ENCODE results near the gene GMFB.
"Not testable (repeated sequence)": the region's sequence is repeated elsewhere in the genome, so short reads cannot be mapped to it uniquely, and the experiment has no call there.

The GMFB gene

GRCh38 chr14:54444681-54445080, 44.1 kb downstream of the GMFB start:
- H3K9ac ChIP-seq (ENCODE audit: low read depth, low read length) = no peak overlapping the region

GRCh38 chr14:54443981-54444380, 44.8 kb downstream of the GMFB start:
- Histone ChIP-seq H3K9me3 (ENCODE audit: insufficient read depth, low read depth, low read length) (no peaks in the 10 kb centered on the region), H3K27me3 (ENCODE audit: insufficient read depth, low read length) (no peaks in the 10 kb centered on the region), H3K27ac (ENCODE audit: low read depth, low read length) (no peak overlapping the region), H3K9ac (ENCODE audit: low read depth, low read length) (no peak overlapping the region), H3K4me3 (ENCODE audit: low read length) (no peak overlapping the region), H3K36me3 (ENCODE audit: insufficient read depth, low read length) (no peaks in the 10 kb centered on the region), H3K4me1 (ENCODE audit: insufficient read depth, low read length) (peaks cover 5% of the 10 kb centered on the region)
- 97% methylated on average over 18 of the region's 18 CpGs for WGBS

More at GRCh38 chr14:54444681-54445080, 44.1 kb downstream of the GMFB start:
- Histone ChIP-seq H3K4me3 (ENCODE audit: low read length) (no peak overlapping the region), H3K36me3 (ENCODE audit: insufficient read depth, low read length) (no peaks in the 10 kb centered on the region), H3K27me3 (ENCODE audit: insufficient read depth, low read length) (no peaks in the 10 kb centered on the region), H3K4me1 (ENCODE audit: insufficient read depth, low read length) (no peaks in the 10 kb centered on the region; the same call in 1 of the 2 replicates), H3K27ac (ENCODE audit: low read depth, low read length) (no peak overlapping the region), H3K9me3 (ENCODE audit: insufficient read depth, low read depth, low read length) (no peaks in the 10 kb centered on the region)
- WGBS = 94% methylated on average over 7 of the region's 7 CpGs

DNA sequence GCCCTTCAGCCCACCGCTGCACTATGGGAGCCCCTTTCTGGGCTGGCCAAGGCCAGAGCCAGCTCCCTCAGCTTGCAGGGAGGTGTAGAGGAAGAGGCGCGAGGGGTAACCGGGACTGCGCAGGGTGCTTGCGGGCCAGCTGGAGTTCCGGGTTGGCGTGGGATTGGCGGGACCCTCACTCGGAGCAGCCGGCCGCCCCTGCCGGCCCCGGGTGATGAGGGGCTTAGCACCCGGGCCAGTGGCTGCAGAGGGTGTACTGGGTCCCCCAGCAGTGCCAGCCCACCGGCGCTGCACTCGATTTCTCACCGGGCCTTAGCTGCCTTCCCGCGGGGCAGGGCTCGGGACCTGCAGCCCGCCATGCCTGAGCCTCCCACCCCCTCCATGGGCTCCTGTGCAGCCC, 45.8 kb downstream of the GMFB start:
- not testable (repeated sequence) for H3K27ac ChIP-seq (ENCODE audit: low read depth, low read length); H3K36me3 ChIP-seq (ENCODE audit: insufficient read depth, low read length); H3K9me3 ChIP-seq (ENCODE audit: insufficient read depth, low read depth, low read length); H3K9ac ChIP-seq (ENCODE audit: low read depth, low read length); H3K27me3 ChIP-seq (ENCODE audit: insufficient read depth, low read length); H3K4me3 ChIP-seq (ENCODE audit: low read length)
- whole genome bisulfite sequencing = 96% methylated on average over 17 of the region's 23 CpGs
- H3K4me1 ChIP-seq (ENCODE audit: insufficient read depth, low read length) = peaks cover 13% of the 10 kb centered on the region

DNA sequence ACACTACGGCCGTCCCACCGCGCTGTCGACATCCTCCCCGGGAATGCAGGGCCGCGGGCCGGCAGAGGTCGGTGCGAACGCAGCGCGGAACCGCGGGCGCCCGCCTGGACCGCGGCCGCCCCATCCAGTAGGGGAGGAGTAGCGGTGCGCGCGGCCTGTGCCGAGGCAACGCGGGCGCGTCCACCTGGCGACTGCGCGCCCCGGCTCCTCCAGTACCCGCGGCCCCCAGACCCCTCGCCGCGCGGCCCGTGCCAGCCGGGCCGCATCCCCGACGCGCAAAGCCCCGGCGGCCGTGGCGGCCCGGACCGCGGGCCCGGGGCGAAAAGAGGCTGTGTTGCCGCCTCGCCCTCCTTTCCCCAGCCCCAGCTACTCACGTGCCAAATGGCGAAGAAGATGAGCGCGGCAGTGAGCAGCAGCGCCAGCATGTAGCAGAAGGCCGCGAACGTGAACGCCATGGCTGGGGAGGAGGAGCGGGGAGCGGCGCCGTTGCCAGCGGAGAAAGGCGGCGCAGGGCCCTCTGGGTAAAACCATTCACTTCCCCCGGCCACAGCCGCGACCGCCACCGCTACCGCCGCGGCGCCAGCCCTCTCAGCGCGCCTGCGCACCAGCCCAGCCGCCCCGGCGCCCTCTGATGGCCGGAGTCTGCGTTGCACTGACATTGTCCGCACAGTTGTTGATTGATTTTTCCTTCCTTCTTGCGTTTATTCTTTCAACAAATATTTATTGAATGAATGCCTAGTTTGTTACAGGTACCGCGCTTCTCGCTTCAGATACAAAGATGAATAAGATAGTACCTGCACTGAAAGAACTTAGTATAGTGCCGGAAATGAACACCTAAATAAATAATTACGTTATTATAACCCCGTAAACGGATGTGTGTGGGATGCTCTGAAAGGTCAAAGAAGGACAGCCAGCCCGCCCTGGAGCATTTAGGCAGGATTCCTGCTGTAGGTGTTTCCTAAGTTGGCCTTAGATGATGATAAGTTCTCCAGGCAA, 47.6 kb downstream of the GMFB start, which contains the start of gene CNIH1:
Gene CNIH1, minus strand, starts transcription at position 502 of the 996 bp plus-strand sequence. Its CDS starts 47 bp downstream, at position 455.
- 3% methylated on average over 96 of the region's 100 CpGs for WGBS
- no peaks in the 10 kb centered on the region for H3K36me3 ChIP-seq (ENCODE audit: insufficient read depth, low read length)

DNA sequence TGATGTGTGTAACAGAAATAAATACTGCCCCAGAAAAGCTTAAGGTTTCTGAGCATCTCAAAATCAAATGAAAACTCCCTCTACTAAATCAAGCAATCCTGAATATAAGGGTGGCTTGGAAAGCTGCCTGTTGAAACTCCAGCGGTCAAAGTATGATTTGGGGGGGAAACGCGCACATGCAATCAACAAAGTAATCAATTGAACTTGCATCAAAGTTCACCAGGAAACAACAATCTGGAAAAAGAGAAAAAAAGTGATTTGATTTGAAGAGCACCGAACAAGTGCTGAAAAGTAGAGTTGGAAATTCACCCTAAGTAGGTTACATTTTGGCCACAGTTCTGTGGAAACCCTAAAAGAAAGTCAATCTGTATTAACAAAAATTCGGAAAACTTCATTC, 48.3 kb downstream of the GMFB start:
- peaks cover 25% of the 10 kb centered on the region for H3K4me1 ChIP-seq (ENCODE audit: insufficient read depth, low read length)

More for the DNA sequence above, 47.6 kb downstream of the GMFB start, which contains the start of gene CNIH1:
- H3K27me3 ChIP-seq (ENCODE audit: insufficient read depth, low read length) = no peaks in the 10 kb centered on the region
- H3K27ac ChIP-seq (ENCODE audit: low read depth, low read length) = peak within 1 kb of the TSS; percentile 99
- no peaks in the 10 kb centered on the region for H3K9me3 ChIP-seq (ENCODE audit: insufficient read depth, low read depth, low read length)
- peaks cover 25% of the 10 kb centered on the region for H3K4me1 ChIP-seq (ENCODE audit: insufficient read depth, low read length)
- peak within 1 kb of the TSS; percentile 97 for H3K4me3 ChIP-seq (ENCODE audit: low read length)
- H3K9ac ChIP-seq (ENCODE audit: low read depth, low read length) = peak within 1 kb of the TSS; percentile 98

DNA sequence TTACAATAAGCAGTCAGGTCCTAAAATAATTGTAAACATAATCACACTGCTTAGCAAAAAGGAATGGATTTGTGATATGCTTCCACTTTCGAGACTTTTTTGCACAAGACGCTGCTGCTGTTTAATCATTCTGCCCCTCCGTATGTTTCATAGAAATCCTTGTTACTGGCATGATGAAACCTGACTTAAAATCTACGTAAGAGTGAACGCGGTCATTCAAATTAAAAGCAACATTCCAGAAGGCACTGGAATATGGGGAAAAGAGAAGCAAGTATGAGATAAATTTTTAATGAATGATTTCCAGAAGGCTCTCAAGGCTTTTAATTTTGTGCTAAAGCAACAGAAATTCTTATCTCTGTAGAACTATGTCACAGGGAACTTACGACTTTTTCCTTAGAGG, 48.7 kb downstream of the GMFB start:
- WGBS = 59% methylated on average over 7 of the region's 7 CpGs
- Histone ChIP-seq H3K9me3 (ENCODE audit: insufficient read depth, low read depth, low read length) (no peaks in the 10 kb centered on the region), H3K4me3 (ENCODE audit: low read length) (peak overlapping the region; percentile 97), H3K36me3 (ENCODE audit: insufficient read depth, low read length) (peaks cover 9% of the 10 kb centered on the region), H3K27me3 (ENCODE audit: insufficient read depth, low read length) (no peaks in the 10 kb centered on the region), H3K4me1 (ENCODE audit: insufficient read depth, low read length) (peaks cover 25% of the 10 kb centered on the region), H3K27ac (ENCODE audit: low read depth, low read length) (peak overlapping the region; percentile 99; the same call in 1 of the 2 replicates), H3K9ac (ENCODE audit: low read depth, low read length) (peak overlapping the region; percentile 98)

More for the DNA sequence above, 48.3 kb downstream of the GMFB start:
- 0% methylated on average over 2 of the region's 5 CpGs for WGBS
- Histone ChIP-seq H3K9me3 (ENCODE audit: insufficient read depth, low read depth, low read length) (no peaks in the 10 kb centered on the region), H3K9ac (ENCODE audit: low read depth, low read length) (peak overlapping the region; percentile 98), H3K36me3 (ENCODE audit: insufficient read depth, low read length) (peaks cover 6% of the 10 kb centered on the region), H3K27ac (ENCODE audit: low read depth, low read length) (peak overlapping the region; percentile 99), H3K4me3 (ENCODE audit: low read length) (peak overlapping the region; percentile 97), H3K27me3 (ENCODE audit: insufficient read depth, low read length) (no peaks in the 10 kb centered on the region)

- Histone ChIP-seq H3K9me3 (ENCODE audit: insufficient read depth, low read depth, low read length) (no peaks in the 10 kb centered on the region), H3K4me3 (ENCODE audit: low read length) (peak overlapping the region; percentile 11), H3K9ac (ENCODE audit: low read depth, low read length) (no peak overlapping the region), H3K27ac (ENCODE audit: low read depth, low read length) (no peak overlapping the region), H3K36me3 (ENCODE audit: insufficient read depth, low read length) (peaks cover 20% of the 10 kb centered on the region), H3K27me3 (ENCODE audit: insufficient read depth, low read length) (no peaks in the 10 kb centered on the region), H3K4me1 (ENCODE audit: insufficient read depth, low read length) (peaks cover 33% of the 10 kb centered on the region)
- WGBS = 66% methylated on average over 4 of the region's 4 CpGs
Measured at GRCh38 chr14:54438703-54439102, 50.1 kb downstream of the GMFB start.

DNA sequence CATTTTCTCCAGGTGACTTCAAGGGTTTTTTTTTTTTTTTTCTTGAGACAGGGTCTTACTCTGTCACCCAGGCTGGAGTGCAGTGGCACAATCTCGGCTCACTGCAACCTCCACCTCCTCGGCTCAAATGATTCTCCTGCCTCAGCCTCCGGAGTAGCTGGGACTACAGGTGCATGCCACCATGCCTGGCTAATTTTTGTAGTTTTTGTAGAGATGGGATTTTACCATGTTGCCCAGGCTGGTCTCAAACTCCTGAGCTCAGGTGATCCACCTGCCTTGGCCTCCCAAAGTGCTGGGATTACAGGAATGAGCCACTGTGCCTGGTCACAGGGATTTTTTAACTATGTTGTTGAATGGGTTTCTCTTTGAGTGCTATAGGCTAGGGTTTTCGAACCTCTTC, 50.8 kb downstream of the GMFB start:
- H3K27me3 ChIP-seq (ENCODE audit: insufficient read depth, low read length); H3K9ac ChIP-seq (ENCODE audit: low read depth, low read length); H3K27ac ChIP-seq (ENCODE audit: low read depth, low read length); H3K9me3 ChIP-seq (ENCODE audit: insufficient read depth, low read depth, low read length); H3K4me3 ChIP-seq (ENCODE audit: low read length): not testable (repeated sequence)
- WGBS = 98% methylated on average over 4 of the region's 4 CpGs
- peaks cover 21% of the 10 kb centered on the region for H3K36me3 ChIP-seq (ENCODE audit: insufficient read depth, low read length)
- H3K4me1 ChIP-seq (ENCODE audit: insufficient read depth, low read length) = peaks cover 40% of the 10 kb centered on the region

DNA sequence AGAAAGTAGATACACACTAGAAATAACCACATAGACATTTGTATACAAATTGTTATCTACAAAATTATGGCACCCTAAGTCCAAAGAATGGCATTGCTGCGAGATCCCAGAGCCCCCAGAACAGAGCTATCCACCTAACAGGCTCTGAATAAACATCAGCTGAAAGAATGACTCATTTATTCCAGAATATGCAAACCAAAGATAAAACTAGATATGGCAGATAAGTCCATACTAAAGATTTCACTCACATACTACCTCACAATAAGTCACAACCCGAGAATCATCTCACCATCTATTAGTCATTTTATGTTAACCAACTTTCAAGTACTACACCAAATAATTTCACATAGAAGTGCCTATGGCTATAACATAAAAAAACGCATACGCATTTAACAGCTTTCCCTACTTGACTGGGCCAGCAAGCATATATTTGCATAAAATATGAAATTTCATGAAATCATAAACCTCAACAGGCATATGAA, 53.2 kb downstream of the GMFB start:
- no peak overlapping the region for H3K4me3 ChIP-seq (ENCODE audit: low read length)
- no peak overlapping the region for H3K9ac ChIP-seq (ENCODE audit: low read depth, low read length)
- no peak overlapping the region for H3K27ac ChIP-seq (ENCODE audit: low read depth, low read length)
- no peaks in the 10 kb centered on the region for H3K27me3 ChIP-seq (ENCODE audit: insufficient read depth, low read length)
- H3K36me3 ChIP-seq (ENCODE audit: insufficient read depth, low read length) = peaks cover 37% of the 10 kb centered on the region
- H3K4me1 ChIP-seq (ENCODE audit: insufficient read depth, low read length) = peaks cover 43% of the 10 kb centered on the region
- WGBS = 92% methylated on average over 4 of the region's 4 CpGs
- no peaks in the 10 kb centered on the region for H3K9me3 ChIP-seq (ENCODE audit: insufficient read depth, low read depth, low read length)

GRCh38 chr14:54428527-54428926, 60.3 kb downstream of the GMFB start:
- H3K27ac ChIP-seq (ENCODE audit: low read depth, low read length) = no peak overlapping the region
- peaks cover 82% of the 10 kb centered on the region for H3K36me3 ChIP-seq (ENCODE audit: insufficient read depth, low read length)
- H3K27me3 ChIP-seq (ENCODE audit: insufficient read depth, low read length) = no peaks in the 10 kb centered on the region
- no peak overlapping the region for H3K9ac ChIP-seq (ENCODE audit: low read depth, low read length)
- 77% methylated on average over 2 of the region's 2 CpGs for WGBS
- H3K4me3 ChIP-seq (ENCODE audit: low read length) = no peak overlapping the region
- no peaks in the 10 kb centered on the region for H3K9me3 ChIP-seq (ENCODE audit: insufficient read depth, low read depth, low read length)
- H3K4me1 ChIP-seq (ENCODE audit: insufficient read depth, low read length) = peaks cover 8% of the 10 kb centered on the region; the same call in 1 of the 2 replicates

- Histone ChIP-seq H3K36me3 (ENCODE audit: insufficient read depth, low read length) (peaks cover 82% of the 10 kb centered on the region), H3K9me3 (ENCODE audit: insufficient read depth, low read depth, low read length) (no peaks in the 10 kb centered on the region), H3K27ac (ENCODE audit: low read depth, low read length) (no peak overlapping the region), H3K9ac (ENCODE audit: low read depth, low read length) (no peak overlapping the region), H3K4me3 (ENCODE audit: low read length) (no peak overlapping the region), H3K27me3 (ENCODE audit: insufficient read depth, low read length) (no peaks in the 10 kb centered on the region), H3K4me1 (ENCODE audit: insufficient read depth, low read length) (0 out of 2 replicates have a peak, but pooled peaks cover 1% of the 10 kb centered on the region)
- 100% methylated on average over 2 of the region's 3 CpGs for WGBS
Measured at GRCh38 chr14:54427871-54428270, 60.9 kb downstream of the GMFB start.
